Esophagus squamous epithelium (tissue), 4 donors: Measurements from ENCODE around the gene ASCC2.

Experiments
- CTCF ChIP-seq, 6 experiments: fragments of 450-650 bp in 4 of 6; fragments of 200-600 bp in 2 of 6; sonication (generic) in 2 of 6; IDR thresholded peaks; one replicate each; pipeline ENCODE4 v1.5.1; 2016 to 2019; ENCODE audit warnings: antibody characterized with exemption in 6 of 6, mild to moderate bottlenecking in 4 of 6, moderate library complexity in 4 of 6
- POLR2A ChIP-seq, 4 donors: fragments of 450-650 bp; IDR thresholded peaks; one replicate each; pipeline ENCODE4 v1.6.1; 2017; ENCODE audit warnings: antibody characterized with exemption in 4 of 4, mild to moderate bottlenecking in 4 of 4, moderate library complexity in 3 of 4

- TF ChIP-seq CTCF (IDR thresholded peaks at IDR 0.05) (no peak), POLR2A (IDR thresholded peaks at IDR 0.05) (no peak)
Observed at GRCh38 chr22:29801153-29801552, 36.9 kb downstream of the ASCC2 start.
